Caco-2 (cell line): Measurements from ENCODE around the gene COP1. TPM values are rescaled to one million over a fixed set of nuclear protein-coding genes. Genes with fewer than 3 reads are reported as not detected.

Experiments
- BruUV-seq: library from RNA; stranded (reverse); fragments of 400-500 nt; replicated peaks from 2 replicates; lab custom pipeline; 2021; lab: Mats Ljungman, UMichigan
- CTCF ChIA-PET: fragments of 300-600 bp; sonication (Branson Sonifier 250); formaldehyde crosslinking; loops from one replicate; lab custom pipeline; 2022; ENCODE audit warnings: antibody characterized with exemption; lab: Charles Lee
- POLR2A ChIA-PET: fragments of 300-600 bp; sonication (Branson Sonifier 250); formaldehyde crosslinking; loops from one replicate; lab custom pipeline; 2022; ENCODE audit warnings: antibody characterized with exemption; lab: Charles Lee
- DNase-seq, 2 experiments: peaks; one replicate each; pipeline versions ENCODE4 v3.0.0 to v3.0.0-alpha.2; 2020 to 2022
- H3K27me3 ChIP-seq: replicated peaks from 2 replicates; pipeline ENCODE4 v1.6.0; 2011; ENCODE audit warnings: low read length; ENCODE audit not compliant: control insufficient read depth, insufficient read depth
- H3K36me3 ChIP-seq: 2 replicates; pipeline ENCODE4 v1.5.1; 2011; ENCODE audit warnings: low read length; ENCODE audit not compliant: control insufficient read depth, insufficient read depth
- H3K4me1 ChIP-seq: fragments of 250-450 bp; sonication (Bioruptor Pico); 2 replicates; pipeline ENCODE4 v1.5.1; 2020; ENCODE audit warnings: mild to moderate bottlenecking
- H3K4me3 ChIP-seq: 2 replicates; pipeline ENCODE4 v1.5.1; 2011; ENCODE audit warnings: low read depth, mild to moderate bottlenecking, control low read depth, low read length
- H3K9me3 ChIP-seq: fragments of 250-450 bp; sonication (Bioruptor Pico); 2 replicates; pipeline ENCODE4 v1.5.1; 2020; ENCODE audit warnings: mild to moderate bottlenecking, moderate library complexity
- H3K27ac Mint-ChIP-seq: one replicate; pipeline ENCODE4 v1.8.0; 2022; ENCODE audit warnings: mixed read lengths; ENCODE audit not compliant: unreplicated experiment
- H3K27me3 Mint-ChIP-seq: one replicate; pipeline ENCODE4 v1.8.0; 2022; ENCODE audit warnings: mixed read lengths; ENCODE audit not compliant: insufficient read depth, unreplicated experiment
- H3K36me3 Mint-ChIP-seq: one replicate; pipeline ENCODE4 v1.8.0; 2022; ENCODE audit warnings: mild to moderate bottlenecking, mixed read lengths; ENCODE audit not compliant: insufficient read depth, unreplicated experiment
- H3K4me1 Mint-ChIP-seq: one replicate; pipeline ENCODE4 v1.8.0; 2022; ENCODE audit warnings: low read depth, mixed read lengths; ENCODE audit not compliant: unreplicated experiment
- H3K4me3 Mint-ChIP-seq: one replicate; pipeline ENCODE4 v1.8.0; 2022; ENCODE audit warnings: mild to moderate bottlenecking, moderate library complexity, mixed read lengths; ENCODE audit not compliant: unreplicated experiment
- H3K9me3 Mint-ChIP-seq: one replicate; pipeline ENCODE4 v1.8.0; 2022; ENCODE audit warnings: mixed read lengths; ENCODE audit not compliant: unreplicated experiment
- intact Hi-C: fragments of 100-400 bp; cut with micrococcal nuclease; formaldehyde crosslinking; loops from one replicate; pipeline ENCODE4 v1.10.0; 2022; ENCODE audit not compliant: unreplicated experiment
- total RNA-seq: library from RNA; stranded (reverse); gene quantifications from 2 replicates; pipeline ENCODE4 v1.2.3, GENCODE V29; 2022
- TF ChIP-seq, protein P1 (sequence below), 2 experiments: fragments of 200-600 bp in 1 of 2; IDR thresholded peaks; 1 replicate in 1 of 2; 2 replicates in 1 of 2; pipeline versions ENCODE4 v1.5.1 to v1.8.0; 2011 to 2022; ENCODE audit warnings: antibody characterized with exemption in 1 of 2, control low read depth in 1 of 2, inconsistent platforms in 1 of 2, low read depth in 1 of 2, low read length in 1 of 2, mild to moderate bottlenecking in 1 of 2, moderate library complexity in 1 of 2; ENCODE audit not compliant: insufficient read depth in 1 of 2, severe bottlenecking in 1 of 2, unreplicated experiment in 1 of 2

Gene COP1
- total RNA-seq, 1 experiment from 2014 or later, result 46.9 TPM

GRCh38 chr1:176136891-176137290 lies 70.2 kb downstream of the COP1 start:
- Histone ChIP-seq H3K4me3 (no peak overlapping the region), H3K36me3 (no peaks in the 10 kb centered on the region), H3K9me3 (no peaks in the 10 kb centered on the region), H3K27me3 (no peaks in the 10 kb centered on the region), H3K4me1 (no peaks in the 10 kb centered on the region)
- ChIA-PET CTCF (no interaction called here), POLR2A (no interaction called here)
- intact Hi-C loops, result no loop called here
- no peak for DNase-seq
- TF ChIP-seq, protein P1, sequence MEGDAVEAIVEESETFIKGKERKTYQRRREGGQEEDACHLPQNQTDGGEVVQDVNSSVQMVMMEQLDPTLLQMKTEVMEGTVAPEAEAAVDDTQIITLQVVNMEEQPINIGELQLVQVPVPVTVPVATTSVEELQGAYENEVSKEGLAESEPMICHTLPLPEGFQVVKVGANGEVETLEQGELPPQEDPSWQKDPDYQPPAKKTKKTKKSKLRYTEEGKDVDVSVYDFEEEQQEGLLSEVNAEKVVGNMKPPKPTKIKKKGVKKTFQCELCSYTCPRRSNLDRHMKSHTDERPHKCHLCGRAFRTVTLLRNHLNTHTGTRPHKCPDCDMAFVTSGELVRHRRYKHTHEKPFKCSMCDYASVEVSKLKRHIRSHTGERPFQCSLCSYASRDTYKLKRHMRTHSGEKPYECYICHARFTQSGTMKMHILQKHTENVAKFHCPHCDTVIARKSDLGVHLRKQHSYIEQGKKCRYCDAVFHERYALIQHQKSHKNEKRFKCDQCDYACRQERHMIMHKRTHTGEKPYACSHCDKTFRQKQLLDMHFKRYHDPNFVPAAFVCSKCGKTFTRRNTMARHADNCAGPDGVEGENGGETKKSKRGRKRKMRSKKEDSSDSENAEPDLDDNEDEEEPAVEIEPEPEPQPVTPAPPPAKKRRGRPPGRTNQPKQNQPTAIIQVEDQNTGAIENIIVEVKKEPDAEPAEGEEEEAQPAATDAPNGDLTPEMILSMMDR (IDR thresholded peaks at IDR 0.05; ENCODE audit: insufficient read depth in 1 of 2, low read depth in 1 of 2, low read length in 1 of 2, severe bottlenecking in 1 of 2, unreplicated experiment in 1 of 2), result no peak
- no TSS peak for BruUV-seq
- H3K4me3 Mint-ChIP-seq, result no peak overlapping the region
- H3K9me3 Mint-ChIP-seq, result no peaks in the 10 kb centered on the region
- H3K27me3 Mint-ChIP-seq, result no peaks in the 10 kb centered on the region
- H3K36me3 Mint-ChIP-seq, result peaks cover 16% of the 10 kb centered on the region
- H3K4me1 Mint-ChIP-seq, result no peaks in the 10 kb centered on the region
- H3K27ac Mint-ChIP-seq, result no peak overlapping the region

GRCh38 chr1:176134666-176135065 lies 72.4 kb downstream of the COP1 start:
- CTCF ChIA-PET, result no interaction called here
- intact Hi-C loops, result no loop called here

DNA sequence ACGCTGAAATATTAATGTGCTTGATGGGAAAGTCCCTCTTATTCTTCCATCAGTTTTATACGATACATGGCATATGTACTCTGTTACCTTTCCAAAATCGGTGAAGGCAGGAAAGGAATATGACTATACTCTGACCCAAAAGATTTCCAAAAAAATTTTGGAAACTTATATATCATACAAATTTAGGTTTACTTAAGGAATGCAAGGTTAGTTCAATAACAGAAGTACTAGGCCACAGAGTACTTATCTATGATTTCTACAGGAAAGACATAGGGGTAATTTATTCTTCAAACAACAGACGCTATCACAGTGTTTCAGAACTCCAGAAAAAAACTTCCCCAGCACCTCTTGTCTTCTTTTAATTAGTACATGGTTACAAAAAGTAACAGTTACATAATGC lies 84.8 kb downstream of the COP1 start:
- TF ChIP-seq, protein P1 (IDR thresholded peaks at IDR 0.05; ENCODE audit: insufficient read depth in 1 of 2, low read depth in 1 of 2, low read length in 1 of 2, severe bottlenecking in 1 of 2, unreplicated experiment in 1 of 2), result no peak
- H3K36me3 Mint-ChIP-seq, result peaks cover 29% of the 10 kb centered on the region
- ChIA-PET CTCF (no interaction called here), POLR2A (no interaction called here)
- H3K27me3 Mint-ChIP-seq, result no peaks in the 10 kb centered on the region
- H3K9me3 ChIP-seq, result no peaks in the 10 kb centered on the region; the same call in 1 of the 2 replicates
- H3K27me3 ChIP-seq, result no peaks in the 10 kb centered on the region
- no peak overlapping the region for H3K4me3 Mint-ChIP-seq
- H3K9me3 Mint-ChIP-seq, result peaks cover 19% of the 10 kb centered on the region
- no peak for DNase-seq
- no peak overlapping the region for H3K27ac Mint-ChIP-seq
- no peaks in the 10 kb centered on the region for H3K4me1 Mint-ChIP-seq
- H3K4me3 ChIP-seq, result no peak overlapping the region
- intact Hi-C loops, result no loop called here
- no TSS peak for BruUV-seq
- no peaks in the 10 kb centered on the region for H3K4me1 ChIP-seq
- H3K36me3 ChIP-seq, result no peaks in the 10 kb centered on the region

More at GRCh38 chr1:176134666-176135065, 72.4 kb downstream of the COP1 start:
- Histone ChIP-seq H3K4me3 (no peak overlapping the region), H3K9me3 (no peaks in the 10 kb centered on the region), H3K4me1 (no peaks in the 10 kb centered on the region), H3K27me3 (no peaks in the 10 kb centered on the region), H3K36me3 (no peaks in the 10 kb centered on the region)
- TF ChIP-seq, protein P1 (IDR thresholded peaks at IDR 0.05; ENCODE audit: insufficient read depth in 1 of 2, low read depth in 1 of 2, low read length in 1 of 2, severe bottlenecking in 1 of 2, unreplicated experiment in 1 of 2), result no peak
- H3K9me3 Mint-ChIP-seq, result no peaks in the 10 kb centered on the region
- H3K27me3 Mint-ChIP-seq, result no peaks in the 10 kb centered on the region
- no peak overlapping the region for H3K4me3 Mint-ChIP-seq
- peaks cover 5% of the 10 kb centered on the region for H3K36me3 Mint-ChIP-seq
- POLR2A ChIA-PET, result no interaction called here
- BruUV-seq, result no TSS peak
- H3K27ac Mint-ChIP-seq, result no peak overlapping the region
- DNase-seq, result no peak
- no peaks in the 10 kb centered on the region for H3K4me1 Mint-ChIP-seq
